Ishikawa (cell line): ENCODE measurements around the gene STX1A.

ENCODE experiments used
- CEBPB ChIP-seq: IDR thresholded peaks from 2 replicates; pipeline ENCODE4 v1.6.1; 2012
- EGR1 ChIP-seq: IDR thresholded peaks from 2 replicates; pipeline ENCODE4 v1.6.1; 2012
- EP300 ChIP-seq: IDR thresholded peaks from 2 replicates; pipeline ENCODE4 v1.6.1; 2012; ENCODE audit warnings: borderline replicate concordance
- FOXM1 ChIP-seq: IDR thresholded peaks from 2 replicates; pipeline ENCODE4 v1.6.1; 2012; ENCODE audit warnings: low read depth, borderline replicate concordance
- NFIC ChIP-seq: IDR thresholded peaks from 2 replicates; pipeline ENCODE4 v1.6.1; 2012
- RAD21 ChIP-seq: IDR thresholded peaks from 2 replicates; pipeline ENCODE4 v1.6.1; 2012; ENCODE audit warnings: low read depth
- TAF1 ChIP-seq: IDR thresholded peaks from 2 replicates; pipeline ENCODE4 v1.6.1; 2012; ENCODE audit warnings: low read depth, mild to moderate bottlenecking
- TCF12 ChIP-seq: IDR thresholded peaks from 2 replicates; pipeline ENCODE4 v1.6.1; 2012; ENCODE audit warnings: low read depth
- TEAD4 ChIP-seq: IDR thresholded peaks from 2 replicates; pipeline ENCODE4 v1.6.1; 2012
- USF1 ChIP-seq: IDR thresholded peaks from 2 replicates; pipeline ENCODE4 v1.6.1; 2012
- YY1 ChIP-seq: IDR thresholded peaks from 2 replicates; pipeline ENCODE4 v1.6.1; 2012; ENCODE audit warnings: low read depth
- TF ChIP-seq, protein P1 (sequence below): IDR thresholded peaks from 2 replicates; pipeline ENCODE4 v1.6.1; 2012; ENCODE audit warnings: low read depth, mild to moderate bottlenecking
- TF ChIP-seq, protein P2 (sequence below): IDR thresholded peaks from 2 replicates; pipeline ENCODE4 v1.6.1; 2012

- TF ChIP-seq EGR1 (no peak), EP300 (no peak), RAD21 (no peak), CEBPB (no peak), FOXM1 (no peak), TAF1 (no peak), TCF12 (no peak), YY1 (no peak), USF1 (no peak), TEAD4 (no peak), NFIC (no peak)
- TF ChIP-seq, protein P1, sequence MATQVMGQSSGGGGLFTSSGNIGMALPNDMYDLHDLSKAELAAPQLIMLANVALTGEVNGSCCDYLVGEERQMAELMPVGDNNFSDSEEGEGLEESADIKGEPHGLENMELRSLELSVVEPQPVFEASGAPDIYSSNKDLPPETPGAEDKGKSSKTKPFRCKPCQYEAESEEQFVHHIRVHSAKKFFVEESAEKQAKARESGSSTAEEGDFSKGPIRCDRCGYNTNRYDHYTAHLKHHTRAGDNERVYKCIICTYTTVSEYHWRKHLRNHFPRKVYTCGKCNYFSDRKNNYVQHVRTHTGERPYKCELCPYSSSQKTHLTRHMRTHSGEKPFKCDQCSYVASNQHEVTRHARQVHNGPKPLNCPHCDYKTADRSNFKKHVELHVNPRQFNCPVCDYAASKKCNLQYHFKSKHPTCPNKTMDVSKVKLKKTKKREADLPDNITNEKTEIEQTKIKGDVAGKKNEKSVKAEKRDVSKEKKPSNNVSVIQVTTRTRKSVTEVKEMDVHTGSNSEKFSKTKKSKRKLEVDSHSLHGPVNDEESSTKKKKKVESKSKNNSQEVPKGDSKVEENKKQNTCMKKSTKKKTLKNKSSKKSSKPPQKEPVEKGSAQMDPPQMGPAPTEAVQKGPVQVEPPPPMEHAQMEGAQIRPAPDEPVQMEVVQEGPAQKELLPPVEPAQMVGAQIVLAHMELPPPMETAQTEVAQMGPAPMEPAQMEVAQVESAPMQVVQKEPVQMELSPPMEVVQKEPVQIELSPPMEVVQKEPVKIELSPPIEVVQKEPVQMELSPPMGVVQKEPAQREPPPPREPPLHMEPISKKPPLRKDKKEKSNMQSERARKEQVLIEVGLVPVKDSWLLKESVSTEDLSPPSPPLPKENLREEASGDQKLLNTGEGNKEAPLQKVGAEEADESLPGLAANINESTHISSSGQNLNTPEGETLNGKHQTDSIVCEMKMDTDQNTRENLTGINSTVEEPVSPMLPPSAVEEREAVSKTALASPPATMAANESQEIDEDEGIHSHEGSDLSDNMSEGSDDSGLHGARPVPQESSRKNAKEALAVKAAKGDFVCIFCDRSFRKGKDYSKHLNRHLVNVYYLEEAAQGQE = no peak
- TF ChIP-seq, protein P2, sequence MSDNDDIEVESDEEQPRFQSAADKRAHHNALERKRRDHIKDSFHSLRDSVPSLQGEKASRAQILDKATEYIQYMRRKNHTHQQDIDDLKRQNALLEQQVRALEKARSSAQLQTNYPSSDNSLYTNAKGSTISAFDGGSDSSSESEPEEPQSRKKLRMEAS = no peak
Observed at GRCh38 chr7:73704640-73705550, 14.6 kb downstream of the STX1A start.
